Ascending aorta (tissue), 2 donors: ENCODE measurements around the gene REEP6. TPM values are rescaled to one million over a fixed set of nuclear protein-coding genes. Genes with fewer than 3 reads are reported as not detected.

Source experiments
- DNase-seq, 2 donors: peaks; one replicate each; pipeline ENCODE4 v3.0.0-alpha.2; 2019; ENCODE audit warnings: low spot score in 2 of 2
- H3K27ac ChIP-seq, 2 donors: fragments of 200-600 bp; sonication (generic); one replicate each; pipeline ENCODE4 v1.5.1; 2016 to 2017; ENCODE audit warnings: mild to moderate bottlenecking in 1 of 2
- H3K27me3 ChIP-seq: fragments of 200-600 bp; sonication (generic); one replicate; pipeline ENCODE4 v1.5.1; 2017
- H3K36me3 ChIP-seq, 2 donors: fragments of 200-600 bp; sonication (generic); one replicate each; pipeline ENCODE4 v1.5.1; 2016
- H3K4me1 ChIP-seq, 2 donors: fragments of 200-600 bp; sonication (generic); one replicate each; pipeline ENCODE4 v1.5.1; 2016 to 2017; ENCODE audit warnings: mild to moderate bottlenecking in 1 of 2
- H3K4me3 ChIP-seq, 2 donors: fragments of 200-600 bp; sonication (generic); one replicate each; pipeline ENCODE4 v1.5.1; 2016 to 2017; ENCODE audit warnings: mild to moderate bottlenecking in 1 of 2
- H3K9me3 ChIP-seq, 2 donors: fragments of 200-600 bp; sonication (generic); one replicate each; pipeline ENCODE4 v1.5.1; 2016
- intact Hi-C: fragments of 100-400 bp; cut with DNase I; formaldehyde crosslinking; loops from one replicate; pipeline ENCODE4 v1.15.1; 2023
- total RNA-seq: library from RNA; depleted of rRNA; stranded (reverse); fragments of >200 nt; gene quantifications from one replicate; pipeline ENCODE4 v1.1.0, GENCODE V29; 2016
- TF ChIP-seq, protein P1 (sequence below), 3 experiments: fragments of 200-600 bp in 2 of 3; fragments of 450-650 bp in 1 of 3; sonication (generic) in 2 of 3; IDR thresholded peaks; one replicate each; pipeline ENCODE4 v1.5.1; 2016 to 2019; ENCODE audit warnings: antibody characterized with exemption in 3 of 3, mild to moderate bottlenecking in 1 of 3, moderate library complexity in 1 of 3

Gene REEP6
- total RNA-seq, 1 donor from 2014 or later = 3.2 TPM

- peaks cover 0 to 9% of the 10 kb centered on the region in 2 donors for H3K4me1 ChIP-seq
- no peaks in the 10 kb centered on the region for H3K9me3 ChIP-seq
- peaks cover 13% of the 10 kb centered on the region for H3K27me3 ChIP-seq
- TF ChIP-seq, protein P1, sequence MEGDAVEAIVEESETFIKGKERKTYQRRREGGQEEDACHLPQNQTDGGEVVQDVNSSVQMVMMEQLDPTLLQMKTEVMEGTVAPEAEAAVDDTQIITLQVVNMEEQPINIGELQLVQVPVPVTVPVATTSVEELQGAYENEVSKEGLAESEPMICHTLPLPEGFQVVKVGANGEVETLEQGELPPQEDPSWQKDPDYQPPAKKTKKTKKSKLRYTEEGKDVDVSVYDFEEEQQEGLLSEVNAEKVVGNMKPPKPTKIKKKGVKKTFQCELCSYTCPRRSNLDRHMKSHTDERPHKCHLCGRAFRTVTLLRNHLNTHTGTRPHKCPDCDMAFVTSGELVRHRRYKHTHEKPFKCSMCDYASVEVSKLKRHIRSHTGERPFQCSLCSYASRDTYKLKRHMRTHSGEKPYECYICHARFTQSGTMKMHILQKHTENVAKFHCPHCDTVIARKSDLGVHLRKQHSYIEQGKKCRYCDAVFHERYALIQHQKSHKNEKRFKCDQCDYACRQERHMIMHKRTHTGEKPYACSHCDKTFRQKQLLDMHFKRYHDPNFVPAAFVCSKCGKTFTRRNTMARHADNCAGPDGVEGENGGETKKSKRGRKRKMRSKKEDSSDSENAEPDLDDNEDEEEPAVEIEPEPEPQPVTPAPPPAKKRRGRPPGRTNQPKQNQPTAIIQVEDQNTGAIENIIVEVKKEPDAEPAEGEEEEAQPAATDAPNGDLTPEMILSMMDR (IDR thresholded peaks at IDR 0.05) = no peak
- DNase-seq = no peak
- H3K27ac ChIP-seq = no peak overlapping the region
- no peaks in the 10 kb centered on the region for H3K36me3 ChIP-seq
- H3K4me3 ChIP-seq = no peak overlapping the region
- intact Hi-C loops = no loop called here
Measured at GRCh38 chr19:1502433-1503088, 11.6 kb downstream of the REEP6 start.

DNA sequence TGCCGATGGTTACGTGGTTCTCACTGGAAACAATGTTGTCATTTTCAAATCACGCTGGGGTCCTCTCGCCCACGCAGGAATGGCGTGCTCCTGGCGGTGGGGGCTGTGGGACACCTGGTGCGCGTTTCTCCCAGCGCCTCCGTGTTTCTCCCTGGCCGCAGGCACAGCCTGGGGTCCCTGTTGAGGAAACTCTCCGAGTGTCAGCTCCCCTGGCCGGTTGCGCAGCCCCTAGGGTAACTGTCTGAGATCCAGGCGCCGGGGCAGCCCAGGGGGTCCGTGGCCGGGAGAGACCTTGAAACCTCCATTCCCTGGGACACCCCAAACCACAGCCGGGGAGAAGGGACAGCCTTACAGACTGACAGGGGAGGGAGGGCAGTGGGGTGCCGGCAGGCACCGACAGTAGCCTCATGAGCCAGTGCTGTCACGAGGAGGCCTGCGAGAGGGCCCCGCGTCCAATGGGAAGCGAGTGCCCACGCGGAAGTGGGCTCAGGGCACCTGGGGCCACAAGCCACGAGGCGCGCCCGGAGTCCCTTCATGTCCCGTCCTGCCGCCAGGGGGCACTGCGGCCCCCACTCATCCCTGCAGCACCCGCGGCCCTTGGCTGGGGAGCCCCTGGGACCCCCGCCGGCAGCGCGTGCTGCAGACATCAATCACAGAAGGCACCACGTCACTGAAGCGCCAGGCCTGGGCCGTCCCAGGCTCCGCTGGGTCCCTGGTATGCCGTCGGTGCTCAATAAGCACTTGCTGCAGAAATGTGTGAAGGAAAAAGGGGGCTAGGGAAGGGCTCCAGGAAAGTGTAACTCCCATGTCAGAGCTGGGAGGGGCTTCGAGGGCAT is 12.3 kb downstream of the REEP6 start:
- Histone ChIP-seq H3K9me3 (no peaks in the 10 kb centered on the region), H3K36me3 (no peaks in the 10 kb centered on the region), H3K4me1 (peaks cover 0 to 10% of the 10 kb centered on the region in 2 donors), H3K4me3 (no peak overlapping the region), H3K27ac (no peak overlapping the region), H3K27me3 (peaks cover 13% of the 10 kb centered on the region)
- peak in 1 of 2 donors; percentile 72 for DNase-seq
- TF ChIP-seq, protein P1 (IDR thresholded peaks at IDR 0.05) = peak; percentile 73 to 76 (median 75)
- intact Hi-C loops = no loop called here

DNA sequence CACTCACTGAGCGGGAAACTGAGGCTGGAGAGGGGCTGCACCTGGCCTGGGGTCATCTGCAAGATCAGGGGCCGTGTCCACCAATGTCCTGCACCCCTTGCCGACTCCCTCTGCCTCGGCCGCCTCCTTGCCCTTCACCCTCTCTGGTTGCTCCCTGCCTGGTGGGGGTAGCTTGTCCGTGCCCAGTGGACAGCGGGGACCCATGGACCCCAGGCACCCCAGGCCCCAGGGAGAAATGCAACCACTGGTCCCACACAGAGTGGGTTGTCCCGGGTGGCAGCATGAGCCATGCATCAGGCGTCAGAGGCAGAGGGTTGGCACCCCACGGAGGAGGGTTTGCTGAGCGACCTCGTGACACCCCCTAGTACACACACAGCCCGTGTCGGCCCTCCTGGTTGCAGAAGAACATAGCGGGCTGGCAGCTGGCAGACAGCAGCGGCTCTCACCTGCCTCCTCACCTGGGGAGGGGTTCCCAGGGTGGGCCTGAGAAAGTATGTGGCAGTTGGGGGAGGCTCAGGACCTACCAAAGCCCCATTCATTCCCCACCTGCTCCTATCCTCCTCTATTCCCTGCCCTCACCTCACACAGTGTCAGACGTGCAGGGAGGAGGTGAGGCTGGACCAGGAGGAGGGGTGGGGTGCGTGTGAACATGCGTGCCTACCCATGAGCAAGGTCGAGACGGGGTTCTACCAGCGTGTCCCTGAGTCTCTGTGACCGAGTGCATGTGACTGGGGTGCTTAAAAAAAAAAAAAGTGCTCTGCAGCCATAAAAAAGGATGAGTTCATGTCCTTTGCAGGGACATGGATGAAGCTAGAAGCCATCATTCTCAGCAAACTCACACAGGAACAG is 13.2 kb downstream of the REEP6 start:
- Histone ChIP-seq H3K27ac (no peak overlapping the region), H3K27me3 (peaks cover 13% of the 10 kb centered on the region), H3K4me1 (peaks cover 0 to 13% of the 10 kb centered on the region in 2 donors), H3K9me3 (no peaks in the 10 kb centered on the region), H3K36me3 (no peaks in the 10 kb centered on the region), H3K4me3 (no peak overlapping the region)
- intact Hi-C loops = no loop called here
- no peak for DNase-seq
- TF ChIP-seq, protein P1 (IDR thresholded peaks at IDR 0.05) = no peak

- intact Hi-C loops = no loop called here
- peaks cover 0 to 13% of the 10 kb centered on the region in 2 donors for H3K4me1 ChIP-seq
- H3K36me3 ChIP-seq = no peaks in the 10 kb centered on the region
- TF ChIP-seq, protein P1 (IDR thresholded peaks at IDR 0.05) = no peak
- H3K4me3 ChIP-seq = no peak overlapping the region
- H3K27ac ChIP-seq = no peak overlapping the region
- no peak for DNase-seq
- no peaks in the 10 kb centered on the region for H3K9me3 ChIP-seq
- peaks cover 13% of the 10 kb centered on the region for H3K27me3 ChIP-seq
Measured at GRCh38 chr19:1505012-1505411, 14.0 kb downstream of the REEP6 start.

DNA sequence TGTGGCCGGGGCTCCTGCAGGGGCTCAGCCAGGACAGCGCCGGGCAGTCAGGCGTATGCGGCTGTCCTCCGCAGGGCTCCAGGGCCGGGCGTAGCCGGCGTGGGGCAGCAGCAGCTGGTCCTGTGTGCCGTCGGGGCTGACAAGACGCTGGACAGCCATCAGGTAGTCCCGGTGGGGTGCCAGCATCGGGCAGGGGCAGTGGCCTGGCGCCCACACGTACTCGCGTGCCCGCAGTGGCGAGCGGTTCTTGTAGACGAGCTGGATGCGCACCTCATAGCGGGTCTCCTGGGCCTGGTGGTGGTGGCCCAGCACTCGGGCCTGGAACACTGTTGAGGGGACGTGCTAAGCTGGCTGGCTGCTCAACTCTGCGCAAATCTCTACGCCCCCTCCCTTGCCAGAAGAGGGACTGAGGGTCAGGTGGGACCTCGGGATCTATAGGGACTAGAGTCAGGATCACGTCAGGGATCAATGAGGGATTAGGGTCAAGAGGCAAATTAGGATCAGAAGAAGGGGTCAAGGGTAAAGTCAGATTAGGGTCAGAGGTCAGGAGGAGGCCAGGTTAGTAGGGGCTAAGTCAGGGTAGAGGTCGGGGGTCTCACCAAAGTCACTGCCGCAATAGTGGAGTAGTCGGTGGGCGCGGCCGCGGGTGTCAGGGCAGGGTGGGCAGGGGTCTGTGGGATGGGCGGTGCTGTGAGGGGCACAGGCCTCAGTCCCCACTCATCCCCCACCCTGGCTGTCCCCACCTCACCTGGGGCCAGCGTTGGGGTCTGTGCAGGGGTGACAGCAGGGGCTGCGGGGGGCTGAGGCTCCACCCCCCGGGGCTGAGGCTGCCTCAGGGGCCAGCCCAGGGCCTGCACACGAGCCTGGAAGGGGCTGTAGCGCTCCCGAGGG is 15.3 kb downstream of the REEP6 start:
- DNase-seq = no peak
- TF ChIP-seq, protein P1 (IDR thresholded peaks at IDR 0.05) = no peak
- Histone ChIP-seq H3K27ac (no peak overlapping the region), H3K4me3 (no peak overlapping the region), H3K36me3 (no peaks in the 10 kb centered on the region), H3K9me3 (no peaks in the 10 kb centered on the region), H3K27me3 (peaks cover 13% of the 10 kb centered on the region), H3K4me1 (peaks cover 0 to 13% of the 10 kb centered on the region in 2 donors)
- intact Hi-C loops = no loop called here
